HG03432 (cell line): ENCODE measurements around the gene MINPP1.

Experiments
- ATAC-seq: cut with Tn5 transposase; IDR thresholded peaks from one replicate; pipeline ENCODE4 v1.9.1; 2021; ENCODE audit warnings: mild to moderate bottlenecking, moderate library complexity; ENCODE audit not compliant: unreplicated experiment

Gene MINPP1

GRCh38 chr10:87518937-87519336 is 14.2 kb downstream of the MINPP1 start:
- ATAC-seq = no peak

DNA sequence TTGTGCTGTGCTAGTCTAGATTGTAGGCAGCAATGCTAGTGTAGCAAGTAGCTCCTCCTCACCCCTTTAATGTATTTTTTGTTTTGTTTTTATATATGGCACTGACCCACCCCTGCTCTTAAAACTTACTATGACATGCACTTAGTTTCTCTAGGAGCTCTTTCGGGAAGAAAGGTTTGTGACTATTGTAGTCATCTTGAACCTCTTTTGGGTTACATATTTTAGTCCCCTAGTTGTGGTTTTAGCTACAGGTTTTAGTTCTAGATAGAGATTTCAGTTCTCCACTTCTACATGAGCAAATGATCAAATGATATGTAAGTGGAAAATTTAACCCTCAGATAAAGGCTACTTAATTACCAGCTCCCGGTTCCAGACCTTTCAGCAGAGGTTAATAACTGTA is 14.9 kb downstream of the MINPP1 start:
- no peak for ATAC-seq

GRCh38 chr10:87523731-87524130 is 19.0 kb downstream of the MINPP1 start:
- no peak for ATAC-seq

- ATAC-seq = no peak
These were observed 19.6 kb downstream of the MINPP1 start for GRCh38 chr10:87524296-87524695.

DNA sequence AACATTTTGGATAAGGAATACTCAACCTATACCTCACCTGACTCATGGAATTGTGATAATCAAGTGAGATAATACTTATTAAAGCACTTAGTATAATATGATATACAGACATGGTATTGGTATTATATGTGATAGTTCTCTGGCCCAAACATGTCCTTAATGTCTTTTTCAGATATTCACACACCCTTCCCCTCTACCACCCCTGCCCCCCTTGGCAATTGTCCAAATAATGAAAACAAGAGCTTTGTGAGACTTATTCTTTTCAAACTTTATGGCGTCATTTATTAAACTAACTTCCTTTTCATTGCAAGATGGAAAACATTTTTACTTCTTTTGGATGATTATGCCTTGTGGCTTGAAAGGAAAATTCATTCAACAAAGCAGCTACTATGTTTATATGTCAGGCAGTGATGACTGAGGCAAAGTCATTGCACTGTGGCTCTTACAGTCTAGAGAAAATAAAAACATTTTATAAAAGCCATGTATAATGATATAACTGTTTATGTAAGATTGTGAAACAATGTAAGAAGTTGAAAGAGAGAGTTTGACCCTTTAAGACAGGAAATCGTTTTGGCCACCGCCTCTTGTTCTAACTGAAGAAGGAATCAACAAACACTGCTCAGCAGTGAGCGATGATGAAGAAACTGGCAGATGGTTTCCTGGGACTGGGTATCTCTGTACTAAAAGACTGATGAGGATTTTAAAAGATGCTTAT is 27.4 kb downstream of the MINPP1 start:
- no peak for ATAC-seq

DNA sequence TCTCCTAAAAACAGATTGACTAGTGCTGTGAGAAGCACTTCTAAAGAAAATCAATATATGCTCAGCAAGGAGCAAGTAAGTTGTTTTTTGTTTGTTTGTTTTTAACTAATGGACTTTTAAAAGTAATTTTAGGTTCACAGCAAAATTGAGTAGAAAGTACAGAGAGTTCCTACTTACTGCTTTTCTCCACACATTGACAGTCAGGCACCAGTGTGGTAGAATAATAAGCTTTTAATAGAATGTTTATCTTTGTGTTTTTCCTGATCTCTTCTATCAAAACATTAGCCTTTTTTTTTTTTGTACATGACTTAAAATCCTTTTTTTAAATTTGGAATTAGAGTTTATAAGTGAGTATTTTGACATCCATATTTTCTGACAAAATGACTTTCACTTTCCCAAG is 28.0 kb downstream of the MINPP1 start:
- ATAC-seq = no peak

GRCh38 chr10:87534173-87534858 is 29.6 kb downstream of the MINPP1 start:
- ATAC-seq = peak; percentile 81

- ATAC-seq = no peak
These were observed 33.7 kb downstream of the MINPP1 start for GRCh38 chr10:87538092-87539015.

GRCh38 chr10:87541114-87541513 is 36.4 kb downstream of the MINPP1 start:
- no peak for ATAC-seq

- ATAC-seq = no peak
These were observed 40.0 kb downstream of the MINPP1 start for GRCh38 chr10:87544721-87545120.

DNA sequence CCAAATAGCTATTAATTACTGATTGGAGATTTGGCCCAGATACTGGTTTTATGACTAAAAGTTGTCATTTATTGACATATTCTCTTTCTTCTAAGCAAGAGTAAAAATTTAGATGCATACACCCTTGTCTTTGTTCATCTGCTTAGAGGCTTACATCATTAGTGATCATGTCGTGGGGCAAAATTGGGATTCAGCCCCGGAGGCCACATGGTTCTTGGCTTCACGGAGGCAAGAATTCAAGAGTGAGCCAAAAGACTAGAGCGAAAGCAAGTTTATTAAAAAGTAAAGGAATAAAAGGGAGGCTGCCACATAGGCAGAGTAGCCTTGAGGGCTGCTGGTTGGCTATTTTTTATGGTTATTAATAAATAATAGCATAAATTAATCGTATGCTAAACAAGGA is 41.1 kb downstream of the MINPP1 start:
- no peak for ATAC-seq

- peak; percentile 47 for ATAC-seq
These were observed 41.5 kb downstream of the MINPP1 start for GRCh38 chr10:87546210-87546609.

DNA sequence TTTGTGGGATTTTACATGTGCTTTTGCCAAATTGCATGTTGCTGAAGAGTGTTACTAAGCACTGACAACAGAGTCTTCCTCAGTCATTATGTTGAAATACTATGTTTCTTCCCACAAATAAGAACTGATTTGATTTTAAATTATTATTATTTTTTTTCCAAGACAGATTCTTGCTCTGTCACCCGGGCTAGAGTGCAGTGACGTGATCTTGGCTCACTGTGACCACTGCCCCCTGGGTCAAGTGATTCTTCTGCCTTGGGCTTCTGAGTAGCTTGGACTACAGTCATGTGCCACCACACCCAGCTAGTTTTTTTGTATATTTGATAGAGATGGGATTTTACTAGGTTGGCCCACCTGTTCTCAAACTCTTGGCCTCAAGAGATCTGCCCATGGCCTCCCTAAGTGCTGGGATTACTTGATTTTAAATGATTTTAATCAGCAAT is 42.3 kb downstream of the MINPP1 start:
- no peak for ATAC-seq

- no peak for ATAC-seq
These were observed 43.1 kb downstream of the MINPP1 start for GRCh38 chr10:87547734-87548311.

DNA sequence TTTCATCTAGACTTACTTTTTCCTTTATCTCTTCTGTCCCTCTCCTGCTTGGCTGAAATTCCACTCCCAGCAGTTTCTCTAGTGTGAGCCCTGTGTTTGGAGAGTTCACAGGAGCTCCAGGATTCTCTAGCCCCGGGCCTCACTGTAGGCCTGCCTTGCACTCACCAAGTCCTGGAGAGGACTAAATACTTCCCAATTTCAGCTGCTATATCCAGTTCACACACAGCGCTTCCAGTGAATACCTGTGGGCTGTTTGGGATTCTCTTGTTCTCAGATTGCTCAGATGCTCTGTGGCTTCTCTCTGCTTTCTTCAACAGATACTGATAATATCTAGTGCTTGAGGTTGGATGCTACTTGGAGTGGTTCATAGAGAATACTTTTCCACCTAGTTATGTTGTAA is 46.0 kb downstream of the MINPP1 start:
- ATAC-seq = no peak

- ATAC-seq = no peak
These were observed 46.6 kb downstream of the MINPP1 start for GRCh38 chr10:87551326-87551725.

DNA sequence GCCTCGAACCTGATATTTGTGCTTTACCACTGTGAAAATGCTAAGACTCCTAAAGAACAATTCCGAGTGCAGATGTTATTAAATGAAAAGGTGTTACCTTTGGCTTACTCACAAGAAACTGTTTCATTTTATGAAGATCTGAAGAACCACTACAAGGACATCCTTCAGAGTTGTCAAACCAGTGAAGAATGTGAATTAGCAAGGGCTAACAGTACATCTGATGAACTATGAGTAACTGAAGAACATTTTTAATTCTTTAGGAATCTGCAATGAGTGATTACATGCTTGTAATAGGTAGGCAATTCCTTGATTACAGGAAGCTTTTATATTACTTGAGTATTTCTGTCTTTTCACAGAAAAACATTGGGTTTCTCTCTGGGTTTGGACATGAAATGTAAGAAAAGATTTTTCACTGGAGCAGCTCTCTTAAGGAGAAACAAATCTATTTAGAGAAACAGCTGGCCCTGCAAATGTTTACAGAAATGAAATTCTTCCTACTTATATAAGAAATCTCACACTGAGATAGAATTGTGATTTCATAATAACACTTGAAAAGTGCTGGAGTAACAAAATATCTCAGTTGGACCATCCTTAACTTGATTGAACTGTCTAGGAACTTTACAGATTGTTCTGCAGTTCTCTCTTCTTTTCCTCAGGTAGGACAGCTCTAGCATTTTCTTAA is 47.7 kb downstream of the MINPP1 start:
- ATAC-seq = no peak

DNA sequence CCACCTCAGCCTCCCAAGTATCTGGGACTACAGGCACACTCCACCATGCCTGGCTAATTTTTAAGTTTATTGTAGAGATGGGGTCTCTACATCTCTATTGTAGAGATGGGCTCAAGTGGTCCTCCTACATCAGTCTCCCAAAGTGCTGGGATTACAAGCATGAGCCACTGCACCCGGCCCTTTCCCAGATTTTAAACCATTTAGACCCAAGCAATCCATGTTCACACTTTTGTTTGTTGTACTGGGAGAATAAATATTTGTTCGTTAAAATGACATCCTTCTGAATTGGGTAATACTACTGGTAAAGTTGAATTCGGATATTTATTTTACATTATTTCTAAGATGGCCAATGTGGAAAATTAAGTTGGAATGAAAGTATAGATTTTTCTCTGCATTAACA is 52.7 kb downstream of the MINPP1 start:
- ATAC-seq = no peak

- ATAC-seq = no peak
These were observed 53.6 kb downstream of the MINPP1 start for GRCh38 chr10:87558333-87558732.

GRCh38 chr10:87559392-87559791 is 54.7 kb downstream of the MINPP1 start:
- ATAC-seq = no peak
